C1 segment of cervical spinal cord (tissue), 14 donors: ENCODE measurements around the gene ADSS2.

ENCODE experiments used
- DNase-seq, 14 donors: peaks; one replicate each; lab custom pipeline; 2025; lab: John Stamatoyannopoulos, UW

The ADSS2 gene

GRCh38 chr1:244445320-244446181 is 6.2 kb downstream of the ADSS2 start:
- peak in 2 of 14 donors; percentile 16 to 19 for DNase-seq

GRCh38 chr1:244444854-244445253 is 6.9 kb downstream of the ADSS2 start:
- DNase-seq: no peak

- DNase-seq: no peak
Observed at GRCh38 chr1:244442850-244443249, 8.9 kb downstream of the ADSS2 start.

GRCh38 chr1:244439391-244440032 is 12.2 kb downstream of the ADSS2 start:
- DNase-seq: no peak

- DNase-seq: no peak
Observed at GRCh38 chr1:244437086-244437468, 14.6 kb downstream of the ADSS2 start.

- no peak for DNase-seq
Observed at GRCh38 chr1:244436336-244437085, 15.2 kb downstream of the ADSS2 start.

GRCh38 chr1:244435562-244436205 is 16.0 kb downstream of the ADSS2 start:
- peak in 2 of 14 donors; percentile 21 to 23 for DNase-seq

- DNase-seq: no peak
Observed at GRCh38 chr1:244431166-244431565, 20.5 kb downstream of the ADSS2 start.

- no peak for DNase-seq
Observed at GRCh38 chr1:244429818-244430217, 21.9 kb downstream of the ADSS2 start.

- no peak for DNase-seq
Observed at GRCh38 chr1:244427647-244428046, 24.1 kb downstream of the ADSS2 start.

GRCh38 chr1:244424649-244425334 is 26.9 kb downstream of the ADSS2 start:
- no peak for DNase-seq

- DNase-seq: no peak
Observed at GRCh38 chr1:244422174-244422573, 29.5 kb downstream of the ADSS2 start.

GRCh38 chr1:244419024-244419423 is 32.7 kb downstream of the ADSS2 start:
- DNase-seq: no peak

- DNase-seq: no peak
Observed at GRCh38 chr1:244414543-244414942, 37.2 kb downstream of the ADSS2 start.

GRCh38 chr1:244413736-244414135 is 38.0 kb downstream of the ADSS2 start:
- no peak for DNase-seq

GRCh38 chr1:244412176-244412575 is 39.5 kb downstream of the ADSS2 start:
- no peak for DNase-seq

- no peak for DNase-seq
Observed at GRCh38 chr1:244409701-244410100, 42.0 kb downstream of the ADSS2 start.

GRCh38 chr1:244406337-244406736 is 45.4 kb downstream of the ADSS2 start:
- no peak for DNase-seq

- DNase-seq: no peak
Observed at GRCh38 chr1:244405856-244406255, 45.9 kb downstream of the ADSS2 start.

- no peak for DNase-seq
Observed at GRCh38 chr1:244403431-244403830, 48.3 kb downstream of the ADSS2 start.

- no peak for DNase-seq
Observed at GRCh38 chr1:244400974-244401373, 50.7 kb downstream of the ADSS2 start.
